Superior temporal gyrus (tissue), 1 donor: Measurements from ENCODE around the gene PHF8.

Experiments used
- DNase-seq: peaks from one replicate; pipeline ENCODE4 v3.0.0-alpha.2; 2016; ENCODE audit errors: extremely low spot score

PHF8 gene

GRCh38 chrX:54044126-54044876 lies at the start of gene PHF8:
PHF8 (minus strand) TSS chrX:54044473; CDS start chrX:54042728, 1,745 bp downstream.
- DNase-seq: peak; percentile 82

- no peak for DNase-seq
Observed at GRCh38 chrX:54093571-54093970, 49.3 kb upstream of the PHF8 start.

- DNase-seq: peak; percentile 38
Observed at GRCh38 chrX:54093159-54093558, 48.9 kb upstream of the PHF8 start.

- DNase-seq: no peak
Observed at GRCh38 chrX:54090880-54091279, 46.6 kb upstream of the PHF8 start.

GRCh38 chrX:54089191-54089590 lies 44.9 kb upstream of the PHF8 start:
- DNase-seq: no peak

GRCh38 chrX:54087661-54088060 lies 43.4 kb upstream of the PHF8 start:
- no peak for DNase-seq

- no peak for DNase-seq
Observed at GRCh38 chrX:54085666-54086065, 41.4 kb upstream of the PHF8 start.

- no peak for DNase-seq
Observed at GRCh38 chrX:54076903-54077302, 32.6 kb upstream of the PHF8 start.

- no peak for DNase-seq
Observed at GRCh38 chrX:54074826-54075225, 30.6 kb upstream of the PHF8 start.

GRCh38 chrX:54067766-54068165 lies 23.5 kb upstream of the PHF8 start:
- no peak for DNase-seq

GRCh38 chrX:54066841-54067240 lies 22.6 kb upstream of the PHF8 start:
- no peak for DNase-seq

GRCh38 chrX:54064564-54064963 lies 20.3 kb upstream of the PHF8 start:
- no peak for DNase-seq

GRCh38 chrX:54063361-54063760 lies 19.1 kb upstream of the PHF8 start:
- no peak for DNase-seq

- no peak for DNase-seq
Observed at GRCh38 chrX:54049801-54050200, 5.5 kb upstream of the PHF8 start.

GRCh38 chrX:54048412-54048811 lies 4.1 kb upstream of the PHF8 start:
- no peak for DNase-seq

GRCh38 chrX:54045563-54046228 lies 1.4 kb upstream of the PHF8 start:
- no peak for DNase-seq

GRCh38 chrX:54044877-54045338 lies 635 bp upstream of the PHF8 start:
- peak; percentile 46 for DNase-seq

GRCh38 chrX:54043541-54044125 lies 640 bp downstream of the PHF8 start:
- DNase-seq: peak; percentile 26

GRCh38 chrX:54043056-54043455 lies 1.2 kb downstream of the PHF8 start:
- peak; percentile 12 for DNase-seq

- peak; percentile 20 for DNase-seq
Observed at GRCh38 chrX:54042609-54043021, 1.7 kb downstream of the PHF8 start.

GRCh38 chrX:54030329-54030728 lies 13.9 kb downstream of the PHF8 start:
- DNase-seq: no peak

GRCh38 chrX:54029529-54030143 lies 14.6 kb downstream of the PHF8 start:
- DNase-seq: no peak
